Measurements from ENCODE around the gene RALGPS2.
"Not testable (repeated sequence)": the region's sequence is repeated elsewhere in the genome, so short reads cannot be mapped to it uniquely, and the experiment has no call there.

RALGPS2 gene

GRCh38 chr1:178940068-178940765 lies 215.2 kb downstream of the RALGPS2 start:
- no peak for DNase-seq (ENCODE audit: low read depth in 3 of 3, low spot score in 1 of 3)

GRCh38 chr1:178941261-178941689 lies 216.2 kb downstream of the RALGPS2 start:
- DNase-seq (ENCODE audit: low read depth in 3 of 3, low spot score in 1 of 3) = no peak

- DNase-seq (ENCODE audit: low read depth in 3 of 3, low spot score in 1 of 3) = no peak
Measured at GRCh38 chr1:178941849-178942248, 216.8 kb downstream of the RALGPS2 start.

GRCh38 chr1:178942285-178943198 lies 217.5 kb downstream of the RALGPS2 start:
- no peak for DNase-seq (ENCODE audit: low read depth in 3 of 3, low spot score in 1 of 3)

GRCh38 chr1:178944729-178945128 lies 219.7 kb downstream of the RALGPS2 start:
- DNase-seq (ENCODE audit: low read depth in 3 of 3, low spot score in 1 of 3) = no peak

GRCh38 chr1:178945763-178946266 lies 220.8 kb downstream of the RALGPS2 start:
- no peak for DNase-seq (ENCODE audit: low read depth in 3 of 3, low spot score in 1 of 3)

- no peak for DNase-seq (ENCODE audit: low read depth in 3 of 3, low spot score in 1 of 3)
Measured at GRCh38 chr1:178946416-178946815, 221.4 kb downstream of the RALGPS2 start.

- DNase-seq (ENCODE audit: low read depth in 3 of 3, low spot score in 1 of 3) = no peak
Measured at GRCh38 chr1:178946855-178947676, 222.0 kb downstream of the RALGPS2 start.

- no peak for DNase-seq (ENCODE audit: low read depth in 3 of 3, low spot score in 1 of 3)
Measured at GRCh38 chr1:178947677-178947981, 222.6 kb downstream of the RALGPS2 start.

- no peak for DNase-seq (ENCODE audit: low read depth in 3 of 3, low spot score in 1 of 3)
Measured at GRCh38 chr1:178948676-178949075, 223.6 kb downstream of the RALGPS2 start.

- not testable (repeated sequence) for DNase-seq (ENCODE audit: low read depth in 3 of 3, low spot score in 1 of 3)
Measured at GRCh38 chr1:178949866-178950265, 224.8 kb downstream of the RALGPS2 start.

GRCh38 chr1:178951600-178951999 lies 226.6 kb downstream of the RALGPS2 start:
- DNase-seq (ENCODE audit: low read depth in 3 of 3, low spot score in 1 of 3) = no peak

GRCh38 chr1:178953034-178953433 lies 228.0 kb downstream of the RALGPS2 start:
- no peak for DNase-seq (ENCODE audit: low read depth in 3 of 3, low spot score in 1 of 3)

- DNase-seq (ENCODE audit: low read depth in 3 of 3, low spot score in 1 of 3) = no peak
Measured at GRCh38 chr1:178953538-178954324, 228.7 kb downstream of the RALGPS2 start.

GRCh38 chr1:178954325-178954690 lies 229.3 kb downstream of the RALGPS2 start:
- DNase-seq (ENCODE audit: low read depth in 3 of 3, low spot score in 1 of 3) = no peak

GRCh38 chr1:178954937-178955336 lies 229.9 kb downstream of the RALGPS2 start:
- no peak for DNase-seq (ENCODE audit: low read depth in 3 of 3, low spot score in 1 of 3)

GRCh38 chr1:178955391-178955954 lies 230.4 kb downstream of the RALGPS2 start:
- DNase-seq (ENCODE audit: low read depth in 3 of 3, low spot score in 1 of 3) = no peak

GRCh38 chr1:178958491-178958890 lies 233.4 kb downstream of the RALGPS2 start:
- no peak for DNase-seq (ENCODE audit: low read depth in 3 of 3, low spot score in 1 of 3)

- no peak for DNase-seq (ENCODE audit: low read depth in 3 of 3, low spot score in 1 of 3)
Measured at GRCh38 chr1:178959543-178960460, 234.8 kb downstream of the RALGPS2 start.
